Stomach smooth muscle (tissue), 2 donors: ENCODE measurements around the gene STAT2.

Source experiments
- H3K27ac ChIP-seq: one replicate; pipeline ENCODE4 v1.7.0; 2013; ENCODE audit warnings: mild to moderate bottlenecking, low read length, inconsistent platforms
- H3K27me3 ChIP-seq, 2 donors: one replicate each; pipeline ENCODE4 v1.7.0; 2013; ENCODE audit warnings: low read length in 2 of 2; ENCODE audit not compliant: insufficient read depth in 2 of 2, control insufficient read depth in 1 of 2
- H3K36me3 ChIP-seq, 2 donors: one replicate each; pipeline ENCODE4 v1.7.0; 2013; ENCODE audit warnings: low read length in 2 of 2; ENCODE audit not compliant: control insufficient read depth in 2 of 2, insufficient read depth in 2 of 2
- H3K4me1 ChIP-seq: one replicate; pipeline ENCODE4 v1.7.0; 2013; ENCODE audit warnings: low read length; ENCODE audit not compliant: control insufficient read depth, insufficient read depth
- H3K4me3 ChIP-seq, 2 donors: one replicate each; pipeline ENCODE4 v1.7.0; 2013; ENCODE audit warnings: low read length in 2 of 2
- H3K9ac ChIP-seq, 2 donors: one replicate each; pipeline ENCODE4 v1.7.0; 2013; ENCODE audit warnings: low read length in 2 of 2, mild to moderate bottlenecking in 1 of 2
- H3K9me3 ChIP-seq, 2 donors: one replicate each; pipeline ENCODE4 v1.7.0; 2013; ENCODE audit warnings: low read length in 2 of 2; ENCODE audit not compliant: control insufficient read depth in 2 of 2
- donor health status: healthy.
- donor health status: Pancreatic carcinoma.

Gene STAT2

DNA sequence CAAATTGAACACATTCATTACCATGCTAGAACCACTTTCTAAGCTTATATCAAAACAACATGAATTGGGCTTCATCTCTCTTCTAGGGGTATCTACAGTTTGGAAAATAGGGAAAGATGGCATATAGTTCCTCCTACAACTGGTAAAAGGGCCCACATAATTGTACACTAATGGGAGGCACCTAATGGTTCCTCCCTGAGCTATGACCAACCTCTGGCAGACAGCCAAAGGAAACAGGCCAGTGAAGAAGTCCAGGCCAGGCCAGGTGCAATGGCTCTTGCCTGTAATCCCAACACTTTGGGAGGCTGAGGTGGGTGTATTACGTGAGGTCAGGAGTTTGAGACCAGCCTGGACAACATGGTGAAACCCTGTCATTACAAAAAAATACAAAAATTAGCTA lies 26.0 kb upstream of the STAT2 start:
- no peak overlapping the region for H3K4me3 ChIP-seq
- H3K9me3 ChIP-seq: no peaks in the 10 kb centered on the region
- H3K9ac ChIP-seq: no peak overlapping the region
- H3K27ac ChIP-seq: no peak overlapping the region
- no peaks in the 10 kb centered on the region for H3K4me1 ChIP-seq
- no peaks in the 10 kb centered on the region for H3K27me3 ChIP-seq
- H3K36me3 ChIP-seq: no peaks in the 10 kb centered on the region

DNA sequence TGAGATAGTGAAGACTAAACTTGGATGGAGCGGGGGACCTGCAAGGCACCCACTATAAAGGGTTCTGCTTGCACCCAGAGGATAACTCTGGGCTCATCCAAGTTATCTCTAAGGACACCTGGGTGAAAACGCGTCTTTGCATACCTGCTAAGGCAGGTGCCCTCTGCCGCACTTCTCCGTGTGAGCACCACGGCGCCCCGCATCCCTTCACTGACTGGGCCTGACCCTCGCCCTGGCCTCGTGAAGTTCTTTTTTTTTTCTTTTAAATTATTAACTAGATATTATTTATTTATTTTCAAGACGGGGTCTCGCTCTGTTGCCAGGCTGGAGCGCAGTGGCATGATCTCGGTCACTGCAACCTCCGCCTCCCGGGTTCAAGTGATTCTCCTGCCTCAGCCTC lies 22.7 kb upstream of the STAT2 start:
- Histone ChIP-seq H3K9me3 (no peaks in the 10 kb centered on the region), H3K27ac (no peak overlapping the region), H3K36me3 (no peaks in the 10 kb centered on the region), H3K4me1 (no peaks in the 10 kb centered on the region), H3K27me3 (no peaks in the 10 kb centered on the region), H3K4me3 (no peak overlapping the region), H3K9ac (no peak overlapping the region)

DNA sequence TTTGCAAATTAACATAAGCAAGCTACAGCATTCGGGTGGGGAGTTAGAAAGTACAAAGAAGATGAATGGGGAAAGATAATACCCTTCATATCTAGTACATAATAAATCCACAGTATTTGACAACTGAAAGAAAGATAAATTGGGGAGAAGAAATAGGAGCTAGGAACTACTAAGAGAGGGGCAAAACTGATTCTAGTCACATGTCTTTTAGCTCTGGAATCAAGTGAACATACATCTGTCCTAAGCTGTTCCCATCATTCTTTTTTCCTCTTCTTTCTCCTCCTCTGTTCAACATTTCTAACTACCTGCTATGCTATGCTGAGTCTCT lies 18.0 kb upstream of the STAT2 start:
- no peaks in the 10 kb centered on the region for H3K27me3 ChIP-seq
- no peaks in the 10 kb centered on the region for H3K36me3 ChIP-seq
- H3K4me3 ChIP-seq: no peak overlapping the region
- no peak overlapping the region for H3K9ac ChIP-seq
- H3K9me3 ChIP-seq: no peaks in the 10 kb centered on the region
- H3K4me1 ChIP-seq: no peaks in the 10 kb centered on the region
- H3K27ac ChIP-seq: no peak overlapping the region

DNA sequence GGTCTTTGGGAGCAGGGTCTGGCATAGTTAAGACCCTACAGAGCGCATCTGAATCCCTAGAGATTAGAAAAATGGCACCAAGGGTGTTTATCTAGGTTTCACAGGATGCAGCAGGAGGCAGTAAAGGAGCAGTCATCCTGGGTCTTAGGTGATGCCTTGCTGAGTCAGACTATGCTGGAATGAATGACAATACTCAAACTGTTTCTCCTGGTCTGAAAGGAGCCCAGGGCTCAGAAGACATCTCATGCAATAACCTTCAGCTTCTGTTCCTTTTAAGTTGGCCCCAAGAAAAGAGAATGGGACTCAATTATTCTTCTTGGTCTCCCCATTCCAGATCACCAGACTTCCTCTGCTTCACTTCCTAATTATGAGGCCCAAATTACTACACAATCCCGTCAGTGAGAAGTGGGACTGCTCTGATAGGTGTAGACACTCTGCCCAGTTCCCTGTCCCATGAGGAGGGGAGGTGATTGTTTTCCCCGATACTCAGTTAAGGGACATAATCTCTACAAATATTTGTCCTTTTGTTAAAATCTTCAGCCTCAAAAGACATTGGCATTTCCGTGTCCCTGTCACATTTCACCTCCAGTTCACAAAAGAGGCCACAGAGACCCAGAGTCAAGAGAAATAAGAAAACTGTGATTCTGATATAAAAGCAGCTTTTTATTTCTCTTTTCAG lies 17.5 kb upstream of the STAT2 start:
- Histone ChIP-seq H3K9ac (no peak overlapping the region), H3K27me3 (no peaks in the 10 kb centered on the region), H3K9me3 (no peaks in the 10 kb centered on the region), H3K27ac (no peak overlapping the region), H3K4me1 (no peaks in the 10 kb centered on the region), H3K36me3 (no peaks in the 10 kb centered on the region), H3K4me3 (no peak overlapping the region)

DNA sequence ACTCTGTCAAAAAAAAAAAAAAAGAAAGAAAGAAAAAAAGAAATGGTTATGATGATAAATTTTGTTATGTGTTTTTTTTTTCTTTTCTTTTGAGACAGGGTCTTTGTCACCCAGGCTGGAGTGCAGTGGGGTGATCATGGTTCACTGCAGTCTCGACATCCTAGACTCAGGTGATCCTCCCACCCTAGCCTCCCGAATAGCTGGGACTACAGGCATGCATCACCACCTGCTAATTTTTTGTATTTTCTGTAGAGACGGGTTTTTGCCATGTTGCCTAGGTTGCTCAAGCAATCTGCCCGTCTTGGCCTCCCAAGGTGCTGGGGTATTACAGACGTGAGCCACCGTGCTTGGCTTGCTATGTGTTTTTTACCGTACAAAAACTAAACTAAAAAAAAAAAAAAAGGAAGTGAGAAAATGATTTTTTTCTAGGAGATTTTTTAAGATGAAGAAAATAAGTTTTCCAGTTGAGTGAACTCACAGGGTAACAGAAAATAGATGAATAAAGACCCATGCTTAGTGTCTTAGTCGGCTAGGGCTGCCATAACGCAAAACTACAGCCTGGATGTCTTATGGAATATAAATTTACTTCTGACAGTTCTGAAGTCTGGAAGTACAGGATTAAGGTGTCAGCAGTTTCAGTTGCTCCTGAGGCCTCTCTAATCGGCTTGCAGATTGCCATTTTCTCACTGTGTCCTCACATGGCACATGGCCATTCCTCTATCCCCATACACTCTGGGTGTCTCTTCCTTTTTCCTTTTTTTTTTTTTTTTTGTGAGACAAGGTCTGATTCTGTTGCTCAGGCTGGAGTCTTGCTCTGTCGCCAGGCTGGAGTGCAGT lies 15.9 kb upstream of the STAT2 start:
- Histone ChIP-seq H3K4me1 (no peaks in the 10 kb centered on the region), H3K27me3 (no peaks in the 10 kb centered on the region), H3K9ac (no peak overlapping the region), H3K27ac (no peak overlapping the region), H3K9me3 (no peaks in the 10 kb centered on the region), H3K4me3 (no peak overlapping the region), H3K36me3 (no peaks in the 10 kb centered on the region)

DNA sequence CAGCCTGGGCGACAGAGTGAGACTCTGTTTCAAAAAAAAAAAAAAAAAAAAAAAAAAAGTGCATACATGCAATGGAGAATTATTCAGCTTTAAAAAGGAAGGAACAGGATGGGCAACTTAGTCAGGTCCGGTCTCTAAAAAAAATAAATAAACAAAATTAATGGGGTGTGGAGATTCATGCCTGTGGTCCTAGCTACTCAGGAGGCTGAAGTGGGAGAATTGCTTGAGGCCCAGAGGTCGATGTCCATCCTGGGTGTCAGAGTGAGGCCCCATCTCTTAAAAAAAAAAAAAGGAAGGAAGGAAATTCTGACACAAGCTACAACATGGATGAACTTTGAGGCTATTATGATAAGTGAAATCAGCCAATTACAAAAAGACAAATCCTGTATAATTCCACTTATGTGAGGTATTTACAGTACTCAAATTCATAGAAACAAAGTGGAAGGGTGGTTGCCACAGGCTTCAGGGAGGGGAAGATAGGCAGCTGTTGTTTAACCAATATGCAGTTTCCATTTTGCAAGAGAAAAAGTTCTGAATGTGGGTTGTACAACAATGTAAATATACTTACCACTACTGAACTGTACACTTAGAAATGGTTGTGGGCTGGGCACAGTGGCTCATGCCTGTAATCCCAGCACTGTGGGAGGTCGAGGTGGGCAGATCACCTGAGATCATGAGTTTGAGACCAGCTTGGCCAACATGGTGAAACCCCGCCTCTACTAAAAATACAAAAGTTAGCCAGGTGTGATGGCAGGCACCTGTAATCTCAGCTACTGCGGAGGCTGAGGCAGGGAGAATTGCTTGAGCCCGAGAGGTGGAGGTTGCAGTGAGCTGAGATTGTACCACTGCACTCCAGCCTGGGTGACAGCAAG lies 15.1 kb upstream of the STAT2 start:
- H3K9ac ChIP-seq: no peak overlapping the region
- H3K27me3 ChIP-seq: no peaks in the 10 kb centered on the region
- H3K4me1 ChIP-seq: no peaks in the 10 kb centered on the region
- no peaks in the 10 kb centered on the region for H3K36me3 ChIP-seq
- no peak overlapping the region for H3K27ac ChIP-seq
- no peaks in the 10 kb centered on the region for H3K9me3 ChIP-seq
- no peak overlapping the region for H3K4me3 ChIP-seq

DNA sequence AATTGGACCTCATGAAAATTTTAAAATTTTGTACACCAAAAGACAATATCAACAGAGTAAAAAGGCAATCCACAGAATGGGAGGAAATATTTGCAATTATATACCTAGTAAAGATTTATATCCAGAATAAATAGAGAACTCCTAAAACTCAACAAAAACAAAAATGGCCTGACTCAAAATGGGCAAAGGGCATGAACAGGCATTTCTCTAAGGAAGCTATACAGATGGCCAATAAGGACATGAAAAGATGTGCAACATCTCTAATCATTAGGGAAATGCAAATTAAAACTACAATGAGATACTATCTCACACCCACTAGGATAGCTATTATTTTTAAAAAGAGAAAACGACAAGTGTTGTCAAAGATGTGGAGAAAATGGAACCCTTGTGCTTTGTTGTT lies 13.6 kb upstream of the STAT2 start:
- no peak overlapping the region for H3K9ac ChIP-seq
- no peaks in the 10 kb centered on the region for H3K9me3 ChIP-seq
- H3K27me3 ChIP-seq: no peaks in the 10 kb centered on the region
- H3K36me3 ChIP-seq: no peaks in the 10 kb centered on the region
- no peaks in the 10 kb centered on the region for H3K4me1 ChIP-seq
- no peak overlapping the region for H3K27ac ChIP-seq
- no peak overlapping the region for H3K4me3 ChIP-seq

DNA sequence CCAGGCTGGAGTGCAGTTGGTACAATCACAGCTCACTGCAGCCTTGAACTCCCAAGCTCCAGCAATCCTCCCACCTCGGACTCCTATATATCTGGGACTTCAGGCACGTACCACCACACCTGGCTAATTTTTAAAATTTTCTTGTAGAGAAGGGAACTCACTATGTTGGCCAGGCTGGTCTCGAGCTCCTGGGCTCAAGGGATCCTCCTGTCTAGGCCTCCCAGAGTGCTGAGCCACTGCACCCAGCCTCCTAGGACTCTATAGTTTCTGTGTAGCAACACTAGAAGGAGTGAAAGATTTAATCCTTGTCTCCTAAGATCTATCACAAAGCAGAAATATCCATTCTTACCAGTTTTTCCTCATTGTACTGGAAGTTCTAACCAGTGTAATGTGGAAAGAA lies 7.0 kb upstream of the STAT2 start:
- Histone ChIP-seq H3K4me1 (no peaks in the 10 kb centered on the region), H3K9me3 (no peaks in the 10 kb centered on the region), H3K9ac (no peak overlapping the region), H3K27me3 (peaks cover 0 to 2% of the 10 kb centered on the region in 2 donors), H3K36me3 (no peaks in the 10 kb centered on the region), H3K4me3 (no peak overlapping the region), H3K27ac (no peak overlapping the region)

DNA sequence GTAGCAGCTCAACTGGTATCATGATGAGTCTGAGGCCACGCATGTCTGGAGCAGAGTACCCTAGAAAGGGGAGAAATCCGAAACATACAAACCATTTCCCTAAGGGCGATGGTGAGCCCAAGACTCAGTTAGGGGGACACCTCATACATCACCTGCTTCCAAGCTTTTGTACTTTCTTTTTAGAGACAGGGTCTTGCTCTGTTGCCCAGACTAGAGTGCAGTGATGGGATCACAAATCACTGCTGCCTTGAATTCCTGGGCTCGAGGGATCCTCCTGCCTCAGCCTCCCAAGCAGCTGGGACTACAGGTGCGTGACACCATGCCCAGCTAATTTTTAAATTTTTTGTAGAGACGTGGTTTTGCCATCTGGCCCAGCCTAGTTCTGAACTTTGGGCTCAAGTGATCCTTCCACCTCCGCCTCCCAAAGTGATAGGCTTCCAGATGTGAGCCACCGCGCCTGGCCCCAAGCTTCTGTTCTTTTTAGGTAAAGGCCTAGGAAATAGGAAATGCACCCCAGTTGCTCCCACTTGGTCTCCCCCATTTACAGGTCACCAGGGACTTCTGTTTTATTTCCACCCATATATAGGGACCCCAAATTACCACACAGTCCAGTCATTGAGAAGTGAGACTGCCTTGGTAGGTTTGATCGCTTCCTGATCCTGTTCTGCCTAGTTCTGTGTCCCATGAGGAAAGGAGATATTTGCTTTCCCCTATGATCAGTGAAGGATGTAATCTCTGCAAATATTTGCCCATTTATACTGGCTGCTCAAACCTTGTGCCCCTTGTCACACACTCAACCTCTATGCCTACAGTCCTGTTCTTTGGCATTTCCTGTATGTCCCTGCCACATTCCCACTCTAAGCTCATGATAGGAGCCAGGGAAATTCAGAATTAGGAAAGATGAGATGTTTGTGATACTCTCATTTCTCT lies 2.5 kb upstream of the STAT2 start, which contains the start of gene APOF:
TSS of gene APOF (minus strand) at position 728 of the 930 bp plus-strand sequence. CDS start at position 616, 112 bp downstream.
- no peaks in the 10 kb centered on the region for H3K9me3 ChIP-seq
- H3K4me3 ChIP-seq: no peak within 1 kb of the TSS
- H3K27ac ChIP-seq: no peak within 1 kb of the TSS
- no peaks in the 10 kb centered on the region for H3K36me3 ChIP-seq
- H3K4me1 ChIP-seq: peaks cover 18% of the 10 kb centered on the region
- no peak within 1 kb of the TSS for H3K9ac ChIP-seq
- peaks cover 0 to 2% of the 10 kb centered on the region in 2 donors for H3K27me3 ChIP-seq
